HAP-1 (cell line): Measurements from ENCODE around the gene UBTD2.

Source experiments
- DNase-seq, 2 experiments: peaks; one replicate each; pipeline ENCODE4 v3.0.0-alpha.2; 2016 to 2020; ENCODE audit warnings: low spot score in 2 of 2
- H3K27me3 ChIP-seq: fragments of 250-450 bp; sonication (Bioruptor Pico); 2 replicates; pipeline ENCODE4 v1.5.1; 2020; ENCODE audit warnings: low read depth, mild to moderate bottlenecking, moderate library complexity
- H3K36me3 ChIP-seq: fragments of 250-450 bp; sonication (Bioruptor Pico); replicated peaks from 2 replicates; pipeline ENCODE4 v1.5.1; 2020; ENCODE audit warnings: mild to moderate bottlenecking
- H3K4me1 ChIP-seq: fragments of 250-450 bp; sonication (Bioruptor Pico); 2 replicates; pipeline ENCODE4 v1.5.1; 2020; ENCODE audit warnings: mild to moderate bottlenecking
- H3K4me3 ChIP-seq: fragments of 250-450 bp; sonication (Bioruptor Pico); 2 replicates; pipeline ENCODE4 v1.5.1; 2020; ENCODE audit warnings: mild to moderate bottlenecking, moderate library complexity
- H3K9me3 ChIP-seq: fragments of 250-450 bp; sonication (Bioruptor Pico); 2 replicates; pipeline ENCODE4 v1.5.1; 2020; ENCODE audit warnings: mild to moderate bottlenecking, moderate library complexity
- in situ Hi-C: fragments of 300-500 bp; cut with MboI; formaldehyde crosslinking; loops from 3 replicates; pipeline ENCODE4 v1.14.3; 2020; ENCODE audit warnings: low sequenced_read_pairs, inconsistent platforms, mixed read lengths

The UBTD2 gene

GRCh38 chr5:172162323-172162986 is 121.1 kb downstream of the UBTD2 start:
- no peak for DNase-seq
- H3K4me1 ChIP-seq, result no peaks in the 10 kb centered on the region

GRCh38 chr5:172160506-172160905 is 123.1 kb downstream of the UBTD2 start:
- Histone ChIP-seq H3K27me3 (no peaks in the 10 kb centered on the region), H3K4me1 (no peaks in the 10 kb centered on the region), H3K4me3 (no peak overlapping the region), H3K9me3 (no peaks in the 10 kb centered on the region), H3K36me3 (peaks cover 2% of the 10 kb centered on the region; the same call in 1 of the 2 replicates)
- DNase-seq, result no peak
- in situ Hi-C loops, result no loop called here

More at GRCh38 chr5:172162323-172162986, 121.1 kb downstream of the UBTD2 start:
- no peaks in the 10 kb centered on the region for H3K27me3 ChIP-seq
- H3K4me3 ChIP-seq, result no peak overlapping the region
- no peaks in the 10 kb centered on the region for H3K9me3 ChIP-seq
- in situ Hi-C loops, result no loop called here
- no peaks in the 10 kb centered on the region for H3K36me3 ChIP-seq
